GM12874 (cell line): ENCODE data around the gene IL16.

Experiments
- TF ChIP-seq, protein P1 (sequence below): IDR thresholded peaks from 2 replicates; pipeline ENCODE4 v1.5.1; 2011; ENCODE audit warnings: low read depth, mild to moderate bottlenecking, control low read depth, low read length, moderate library complexity; ENCODE audit not compliant: insufficient read depth

The IL16 gene

DNA sequence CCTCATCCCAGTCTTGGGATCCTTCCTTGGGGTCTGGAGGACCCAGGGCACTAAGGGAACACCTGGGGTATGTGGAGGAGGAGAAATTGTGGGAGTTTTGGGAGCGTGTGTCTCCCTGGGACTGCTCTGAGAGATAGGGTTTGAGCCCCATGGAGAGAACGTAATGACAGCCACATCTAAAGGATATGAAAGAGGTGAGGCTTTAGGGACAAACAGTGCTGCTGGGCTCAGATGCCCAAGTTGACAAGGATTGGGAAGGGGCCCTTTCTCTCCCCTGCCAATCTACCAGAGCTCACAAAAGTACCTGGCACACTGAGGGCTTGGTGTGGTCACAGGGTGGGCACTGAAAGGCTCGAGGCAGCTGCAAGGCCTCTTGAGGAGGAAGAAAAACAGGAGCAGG, 140.6 kb downstream of the IL16 start:
- TF ChIP-seq, protein P1, sequence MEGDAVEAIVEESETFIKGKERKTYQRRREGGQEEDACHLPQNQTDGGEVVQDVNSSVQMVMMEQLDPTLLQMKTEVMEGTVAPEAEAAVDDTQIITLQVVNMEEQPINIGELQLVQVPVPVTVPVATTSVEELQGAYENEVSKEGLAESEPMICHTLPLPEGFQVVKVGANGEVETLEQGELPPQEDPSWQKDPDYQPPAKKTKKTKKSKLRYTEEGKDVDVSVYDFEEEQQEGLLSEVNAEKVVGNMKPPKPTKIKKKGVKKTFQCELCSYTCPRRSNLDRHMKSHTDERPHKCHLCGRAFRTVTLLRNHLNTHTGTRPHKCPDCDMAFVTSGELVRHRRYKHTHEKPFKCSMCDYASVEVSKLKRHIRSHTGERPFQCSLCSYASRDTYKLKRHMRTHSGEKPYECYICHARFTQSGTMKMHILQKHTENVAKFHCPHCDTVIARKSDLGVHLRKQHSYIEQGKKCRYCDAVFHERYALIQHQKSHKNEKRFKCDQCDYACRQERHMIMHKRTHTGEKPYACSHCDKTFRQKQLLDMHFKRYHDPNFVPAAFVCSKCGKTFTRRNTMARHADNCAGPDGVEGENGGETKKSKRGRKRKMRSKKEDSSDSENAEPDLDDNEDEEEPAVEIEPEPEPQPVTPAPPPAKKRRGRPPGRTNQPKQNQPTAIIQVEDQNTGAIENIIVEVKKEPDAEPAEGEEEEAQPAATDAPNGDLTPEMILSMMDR: no peak

DNA sequence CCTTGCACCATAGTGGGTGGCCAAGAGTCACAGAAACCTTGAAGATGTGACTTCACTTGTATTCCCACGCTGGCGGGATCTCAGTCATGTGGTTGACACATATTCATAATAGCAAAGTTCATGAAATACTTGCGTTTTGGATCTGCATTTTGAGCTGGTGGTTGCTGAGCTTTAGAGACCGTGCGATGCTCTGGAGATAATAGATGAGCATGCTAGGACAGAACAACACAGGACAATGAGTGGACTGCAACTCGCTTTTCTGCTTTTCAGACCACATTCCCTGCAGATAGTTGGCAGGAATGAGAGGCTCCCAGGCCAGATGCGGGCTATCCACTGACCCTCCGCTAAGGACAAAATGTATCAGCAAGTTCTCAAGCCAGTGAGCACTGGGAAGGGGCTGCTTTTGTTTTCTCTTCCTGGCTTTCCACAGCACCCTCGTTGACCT, 141.1 kb downstream of the IL16 start:
- TF ChIP-seq, protein P1: no peak

DNA sequence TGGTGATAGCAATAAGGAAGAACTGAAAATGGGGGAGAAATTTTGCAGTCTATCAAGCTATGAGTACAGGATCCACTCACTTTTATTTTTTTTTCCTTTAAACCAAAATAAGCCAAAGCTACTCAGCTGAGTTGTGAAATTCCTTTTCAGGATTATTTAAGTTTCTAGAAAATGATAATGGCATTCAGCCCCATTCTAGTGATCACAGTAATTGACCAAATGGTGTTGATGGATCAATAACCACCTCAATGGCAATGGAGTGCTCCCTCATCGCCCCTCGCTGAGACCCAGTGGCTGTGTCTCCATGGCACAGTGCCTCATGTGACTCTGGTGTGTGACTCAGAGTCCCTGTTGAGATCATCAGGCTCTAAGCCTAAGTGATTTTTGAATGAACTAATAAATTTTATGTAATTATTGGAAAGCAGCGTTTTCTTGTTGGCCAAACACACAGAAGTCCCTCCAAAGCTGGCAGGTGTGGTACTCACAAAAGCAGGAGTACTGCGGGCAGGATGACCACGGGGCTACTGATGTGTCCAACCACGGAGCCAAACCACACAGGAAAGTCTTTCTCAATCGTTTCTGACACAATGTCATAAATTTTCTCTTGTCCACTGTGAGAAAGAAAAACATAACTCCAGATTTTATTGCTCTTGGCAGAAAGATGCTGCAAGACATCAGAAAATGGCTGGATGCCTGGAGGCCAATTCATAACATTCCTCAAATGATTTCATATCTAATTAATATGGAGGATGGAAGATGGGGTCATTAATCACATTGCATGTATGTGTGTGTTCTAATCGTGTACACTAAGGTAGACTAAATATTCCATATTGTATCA, 141.7 kb downstream of the IL16 start:
- TF ChIP-seq, protein P1: no peak

DNA sequence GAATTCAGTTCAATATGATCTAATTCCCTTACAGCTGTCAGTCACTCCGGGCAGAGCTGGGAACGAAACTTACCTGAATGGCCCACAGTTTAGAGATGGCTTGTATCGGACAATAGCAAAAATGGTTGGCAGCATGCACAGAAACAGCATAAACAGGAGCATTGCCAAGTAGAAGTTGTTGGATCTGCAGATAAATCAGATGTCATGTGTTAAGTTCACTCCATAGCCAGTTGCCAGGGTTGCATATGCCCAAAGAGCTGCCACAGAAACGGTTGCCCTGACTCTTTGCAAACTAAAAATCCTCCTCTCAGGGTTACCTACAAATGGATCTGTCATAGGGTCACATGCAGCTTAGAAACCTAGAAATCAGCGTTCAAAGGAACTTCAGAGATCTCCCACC, 142.6 kb downstream of the IL16 start:
- TF ChIP-seq, protein P1: no peak

DNA sequence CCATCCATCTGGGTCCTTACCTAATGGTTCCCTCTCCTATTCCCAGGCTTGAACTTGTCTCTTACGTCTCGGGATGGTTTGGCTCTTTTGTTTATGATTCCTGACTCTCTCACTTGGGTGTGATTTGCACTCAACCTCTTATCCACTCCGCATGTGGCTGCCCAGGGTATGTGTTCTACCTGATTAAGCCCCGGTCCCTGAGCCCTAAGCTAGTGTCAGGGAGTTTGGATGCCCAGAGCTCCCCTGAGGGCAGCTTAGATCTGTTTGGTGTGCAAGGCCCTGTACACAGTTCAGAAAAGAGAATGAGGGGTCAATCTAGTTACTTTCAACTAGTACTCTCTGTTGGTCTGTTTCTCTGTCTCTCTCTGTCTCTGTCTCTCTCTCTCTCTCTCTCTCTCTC, 143.2 kb downstream of the IL16 start:
- TF ChIP-seq, protein P1: no peak

DNA sequence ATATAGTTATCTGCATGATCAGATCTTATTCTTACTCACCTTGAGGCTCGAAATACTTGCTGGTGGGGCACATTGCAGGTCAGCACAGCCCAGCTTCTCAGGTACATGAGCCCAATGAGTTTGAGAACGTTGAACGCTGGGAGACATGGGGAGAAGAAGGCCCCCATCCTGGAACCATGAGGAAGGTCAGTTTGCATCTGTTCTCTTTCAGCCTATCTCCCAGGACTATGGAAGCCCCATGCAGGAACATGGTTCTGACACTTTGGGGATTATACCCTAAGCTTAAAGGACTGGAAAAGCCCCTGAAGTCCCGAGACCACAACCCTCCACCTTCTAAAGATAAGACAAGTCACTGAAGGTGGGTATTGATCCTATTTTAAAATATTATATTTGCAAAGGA, 144.7 kb downstream of the IL16 start:
- TF ChIP-seq, protein P1: no peak

DNA sequence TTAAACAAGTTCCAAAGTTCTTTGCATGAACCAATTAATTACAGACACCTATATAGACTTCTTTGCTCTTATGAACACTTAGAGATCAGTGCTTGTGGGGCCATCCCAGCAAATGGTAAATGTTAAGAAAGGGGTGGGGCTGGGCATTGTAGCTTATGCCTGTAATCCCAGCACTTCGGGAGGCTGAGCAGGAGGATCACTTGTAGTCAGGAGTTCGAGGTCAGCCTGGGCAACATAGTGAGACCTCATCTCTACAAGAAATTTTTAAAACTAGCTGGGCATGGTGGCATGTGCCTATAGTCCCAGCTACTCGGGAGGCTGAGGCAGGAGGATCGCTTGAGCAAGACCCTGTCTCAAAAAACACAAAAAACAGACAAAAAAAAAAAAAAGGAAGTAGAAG, 146.7 kb downstream of the IL16 start:
- TF ChIP-seq, protein P1: no peak

DNA sequence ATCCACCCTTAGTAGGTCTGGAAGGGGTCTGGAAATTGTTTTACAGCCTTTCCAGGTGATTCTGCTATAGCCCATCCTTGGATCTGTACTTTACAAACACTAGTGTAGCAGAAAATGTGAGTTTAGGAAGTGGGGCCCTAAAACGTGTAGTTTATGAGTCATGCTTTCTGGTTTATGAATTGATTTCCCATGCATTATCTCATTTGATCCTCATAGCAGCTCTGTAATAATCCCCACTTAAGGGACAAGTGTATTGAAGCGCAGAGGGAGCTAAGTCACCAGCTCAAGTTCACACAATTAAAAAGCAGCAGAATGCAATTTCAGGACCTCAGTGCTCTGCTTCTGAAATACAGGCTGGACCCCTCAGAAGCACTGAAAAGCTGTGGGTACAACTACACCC, 149.9 kb downstream of the IL16 start:
- TF ChIP-seq, protein P1: no peak
